ENCODE data around the gene ZNF236. TPM values are rescaled to one million over a fixed set of nuclear protein-coding genes. Genes with fewer than 3 reads are reported as not detected.

Gene ZNF236
- total and polyA plus RNA-seq, 10 of the 15 experiments (the other 5 are each of a cell fraction or from before 2014, with no cell fraction given), result 1.0 to 14.4 (median 5.9) TPM

GRCh38 chr18:76822506-76823160 is at the start of gene ZNF236 (continued):
- TF ChIP-seq ZNF592 (IDR thresholded peaks at IDR 0.05) (0 out of 2 replicates have a peak, but pooled peaks have one; percentile 15), GABPA (IDR thresholded peaks at IDR 0.05; ENCODE audit: low read depth) (no peak), KLF5 (IDR thresholded peaks at IDR 0.05; ENCODE audit: partially characterized antibody) (no peak), LARP7 (IDR thresholded peaks at IDR 0.05) (peak; percentile 95; the same call in 1 of the 2 replicates), EZH2 (IDR thresholded peaks at IDR 0.05; ENCODE audit: borderline replicate concordance, control insufficient read depth, low read depth, low read length) (no peak), DPF2 (IDR thresholded peaks at IDR 0.05) (peak; percentile 77; the same call in 1 of the 2 replicates), FOXM1 (IDR thresholded peaks at IDR 0.05; ENCODE audit: low read depth, low read length) (no peak), MXI1 (IDR thresholded peaks at IDR 0.05; ENCODE audit: low read depth, low read length) (0 out of 2 replicates have a peak, but pooled peaks have one; percentile 41), ETV6 (conservative IDR thresholded peaks at IDR 0.05 in 1 of 2, IDR thresholded peaks at IDR 0.05 in 1 of 2; ENCODE audit: borderline replicate concordance in 1 of 2, low read depth in 1 of 2) (0 out of 4 replicates have a peak, but pooled peaks of 1 of the 2 experiments have one; percentile 17), ZBTB4 (CRISPR knock-in tag; IDR thresholded peaks at IDR 0.05) (no peak), BHLHE40 (IDR thresholded peaks at IDR 0.05; ENCODE audit: borderline replicate concordance in 1 of 2, low read depth in 2 of 2, low read length in 1 of 2) (peak; percentile 43 to 61; a peak in 3 of 4 replicates), POU2F2 (IDR thresholded peaks at IDR 0.05; ENCODE audit: borderline replicate concordance, low read depth, low read length) (peak; percentile 48; the same call in 2 of the 3 replicates), RB1 (IDR thresholded peaks at IDR 0.05; ENCODE audit: borderline replicate concordance) (peak; percentile 66; the same call in 1 of the 2 replicates), PAX5 (IDR thresholded peaks at IDR 0.05; ENCODE audit: borderline replicate concordance, low read depth, low read length) (0 out of 2 replicates have a peak, but pooled peaks have one; percentile 6), POLR2AphosphoS2 (IDR thresholded peaks at IDR 0.05; ENCODE audit: low read depth, low read length) (no peak), KAT2A (conservative IDR thresholded peaks at IDR 0.05; ENCODE audit: control insufficient read depth, low read depth, low read length) (no peak), SREBF2 (IDR thresholded peaks at IDR 0.05; ENCODE audit: low read length) (no peak), PBX3 (IDR thresholded peaks at IDR 0.05; ENCODE audit: insufficient replicate concordance, low read depth, low read length) (peak; percentile 85), TCF12 (IDR thresholded peaks at IDR 0.05; ENCODE audit: low read depth, low read length) (peak; percentile 63; the same call in 1 of the 2 replicates), SP1 (IDR thresholded peaks at IDR 0.05; ENCODE audit: low read depth, low read length) (no peak), HDAC6 (IDR thresholded peaks at IDR 0.05; ENCODE audit: unreplicated experiment) (no peak)
